ACC112 (cell line): ENCODE data around the gene WNT8A.
A peak's percentile ranks its signal among the peaks of the same experiment; 100 is the strongest.

ENCODE experiments used
- H2AFZ ChIP-seq: fragments of 200-600 bp; sonication (generic); one replicate; pipeline ENCODE4 v1.6.0; 2017; ENCODE audit warnings: antibody characterized with exemption, low read length; ENCODE audit not compliant: unreplicated experiment
- H3K27ac ChIP-seq: fragments of 200-600 bp; sonication (generic); 2 replicates; pipeline ENCODE4 v1.5.1; 2014; ENCODE audit warnings: low read depth, mild to moderate bottlenecking, antibody characterized with exemption, low read length, moderate library complexity
- H3K27me3 ChIP-seq: fragments of 200-600 bp; sonication (generic); 2 replicates; pipeline ENCODE4 v1.6.1; 2014; ENCODE audit warnings: mild to moderate bottlenecking, antibody characterized with exemption, low read length, moderate library complexity, mixed read lengths; ENCODE audit not compliant: insufficient read depth
- H3K36me3 ChIP-seq: fragments of 200-600 bp; sonication (generic); 2 replicates; pipeline ENCODE4 v1.6.1; 2016; ENCODE audit warnings: mild to moderate bottlenecking, antibody characterized with exemption, low read length, moderate library complexity, mixed read lengths; ENCODE audit not compliant: insufficient read depth
- H3K4me1 ChIP-seq: fragments of 200-600 bp; sonication (generic); one replicate; pipeline ENCODE4 v1.6.1; 2016; ENCODE audit warnings: low read length, mixed read lengths; ENCODE audit not compliant: insufficient read depth, unreplicated experiment, control insufficient read depth
- H3K4me3 ChIP-seq: fragments of 200-600 bp; sonication (generic); 2 replicates; pipeline ENCODE4 v1.5.1; 2014; ENCODE audit warnings: mild to moderate bottlenecking, low read depth, low read length
- H3K79me2 ChIP-seq: fragments of 200-600 bp; sonication (generic); one replicate; pipeline ENCODE4 v1.6.0; 2016; ENCODE audit warnings: low read length; ENCODE audit not compliant: control insufficient read depth, unreplicated experiment, insufficient read depth

Gene WNT8A

GRCh38 chr5:138110266-138110963 lies 26.6 kb downstream of the WNT8A start:
- Histone ChIP-seq H2AFZ (no peak overlapping the region), H3K27me3 (no peaks in the 10 kb centered on the region), H3K27ac (no peak overlapping the region), H3K79me2 (no peaks in the 10 kb centered on the region), H3K36me3 (no peaks in the 10 kb centered on the region), H3K4me1 (peaks cover 7% of the 10 kb centered on the region), H3K4me3 (no peak overlapping the region)

GRCh38 chr5:138111181-138111580 lies 27.3 kb downstream of the WNT8A start:
- no peak overlapping the region for H3K27ac ChIP-seq
- H3K27me3 ChIP-seq = no peaks in the 10 kb centered on the region
- H3K79me2 ChIP-seq = no peaks in the 10 kb centered on the region
- no peaks in the 10 kb centered on the region for H3K36me3 ChIP-seq
- H3K4me3 ChIP-seq = no peak overlapping the region
- H3K4me1 ChIP-seq = peaks cover 7% of the 10 kb centered on the region
- H2AFZ ChIP-seq = no peak overlapping the region

GRCh38 chr5:138111937-138112336 lies 28.1 kb downstream of the WNT8A start:
- H3K27me3 ChIP-seq = no peaks in the 10 kb centered on the region
- H3K79me2 ChIP-seq = no peaks in the 10 kb centered on the region
- no peak overlapping the region for H3K4me3 ChIP-seq
- no peak overlapping the region for H3K27ac ChIP-seq
- no peak overlapping the region for H2AFZ ChIP-seq
- H3K36me3 ChIP-seq = no peaks in the 10 kb centered on the region
- peaks cover 7% of the 10 kb centered on the region for H3K4me1 ChIP-seq

DNA sequence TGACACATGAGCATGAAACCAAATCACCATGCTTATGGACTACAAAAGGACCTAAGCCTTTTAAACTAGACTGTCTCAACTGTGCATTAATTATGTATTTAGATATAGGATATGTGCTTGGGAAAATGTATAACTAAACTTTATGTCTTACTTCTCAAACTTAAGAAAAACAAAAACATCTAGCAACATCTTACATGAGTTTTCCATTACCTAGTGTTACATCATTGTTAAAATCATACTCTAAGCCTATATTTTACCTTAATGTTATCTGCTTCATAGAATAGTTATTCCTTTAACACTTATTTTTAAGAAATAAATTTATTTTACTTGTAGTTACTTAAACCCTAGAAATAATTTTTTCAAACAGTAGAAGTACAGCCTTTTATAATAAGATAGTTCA lies 31.4 kb downstream of the WNT8A start:
- no peaks in the 10 kb centered on the region for H3K79me2 ChIP-seq
- no peaks in the 10 kb centered on the region for H3K27me3 ChIP-seq
- H3K4me3 ChIP-seq = no peak overlapping the region
- no peak overlapping the region for H3K27ac ChIP-seq
- peaks cover 7% of the 10 kb centered on the region for H3K4me1 ChIP-seq
- H2AFZ ChIP-seq = no peak overlapping the region
- H3K36me3 ChIP-seq = no peaks in the 10 kb centered on the region

DNA sequence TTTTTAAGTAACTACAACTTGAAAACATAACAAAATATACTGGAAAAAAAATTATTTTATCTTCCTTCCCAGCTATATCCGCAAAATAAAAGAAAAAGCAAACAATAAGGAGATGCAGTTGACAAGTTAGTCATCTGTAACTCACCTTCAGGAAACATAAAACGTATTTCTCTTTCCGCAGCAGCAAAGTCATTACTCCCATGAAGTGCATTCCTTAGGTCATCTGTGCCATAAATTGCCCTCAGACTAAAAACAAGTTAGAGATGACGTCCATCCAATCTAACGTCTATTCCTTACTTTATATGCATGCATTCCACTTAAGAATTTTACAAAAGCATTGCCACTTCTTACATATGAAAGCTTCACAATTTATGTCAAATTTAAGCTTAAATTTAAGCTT lies 44.5 kb downstream of the WNT8A start:
- Histone ChIP-seq H3K36me3 (no peaks in the 10 kb centered on the region), H3K79me2 (no peaks in the 10 kb centered on the region), H3K27me3 (no peaks in the 10 kb centered on the region), H3K4me1 (no peaks in the 10 kb centered on the region), H2AFZ (no peak overlapping the region), H3K4me3 (no peak overlapping the region), H3K27ac (no peak overlapping the region)

- no peak overlapping the region for H3K27ac ChIP-seq
These were observed 45.5 kb downstream of the WNT8A start for GRCh38 chr5:138129347-138129746.

GRCh38 chr5:138132543-138132942 lies 48.7 kb downstream of the WNT8A start:
- H3K4me3 ChIP-seq = peak overlapping the region; percentile 48; the same call in 1 of the 2 replicates
- no peak overlapping the region for H3K27ac ChIP-seq
- no peaks in the 10 kb centered on the region for H3K27me3 ChIP-seq
- no peaks in the 10 kb centered on the region for H3K36me3 ChIP-seq
- H3K79me2 ChIP-seq = no peaks in the 10 kb centered on the region
- H3K4me1 ChIP-seq = no peaks in the 10 kb centered on the region
- H2AFZ ChIP-seq = no peak overlapping the region

More at GRCh38 chr5:138129347-138129746, 45.5 kb downstream of the WNT8A start:
- Histone ChIP-seq H3K4me1 (no peaks in the 10 kb centered on the region), H3K4me3 (no peak overlapping the region), H3K36me3 (no peaks in the 10 kb centered on the region), H3K79me2 (no peaks in the 10 kb centered on the region), H2AFZ (no peak overlapping the region), H3K27me3 (no peaks in the 10 kb centered on the region)

- no peaks in the 10 kb centered on the region for H3K79me2 ChIP-seq
- no peaks in the 10 kb centered on the region for H3K27me3 ChIP-seq
- H2AFZ ChIP-seq = peak within 1 kb of the TSS; percentile 85
- H3K4me1 ChIP-seq = no peaks in the 10 kb centered on the region
- H3K4me3 ChIP-seq = peak within 1 kb of the TSS; percentile 66
- no peaks in the 10 kb centered on the region for H3K36me3 ChIP-seq
- no peak within 1 kb of the TSS for H3K27ac ChIP-seq
These were observed 55.3 kb downstream of the WNT8A start, which contains the start of gene NME5 for GRCh38 chr5:138138949-138139780. TSS of gene NME5 (minus strand) at chr5:138139428. CDS start at chr5:138138780, 648 bp downstream.

DNA sequence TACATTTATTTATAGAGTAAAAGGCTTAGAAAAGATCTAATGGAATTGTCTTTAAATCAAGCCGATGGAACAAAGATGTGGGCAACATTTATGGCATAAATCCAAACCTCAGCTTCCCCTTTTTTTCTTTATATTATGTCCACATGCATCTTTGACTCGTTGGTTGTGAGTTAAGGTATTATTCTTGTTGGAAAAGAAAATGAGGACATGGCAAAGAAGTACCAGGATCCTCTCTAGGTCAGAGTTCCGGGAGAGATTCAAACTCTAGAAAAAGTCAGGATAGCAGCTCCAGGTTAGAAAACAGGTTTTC lies 55.9 kb downstream of the WNT8A start:
- no peak overlapping the region for H2AFZ ChIP-seq
- H3K27me3 ChIP-seq = no peaks in the 10 kb centered on the region
- no peak overlapping the region for H3K27ac ChIP-seq
- no peaks in the 10 kb centered on the region for H3K36me3 ChIP-seq
- no peaks in the 10 kb centered on the region for H3K79me2 ChIP-seq
- H3K4me3 ChIP-seq = no peak overlapping the region
- no peaks in the 10 kb centered on the region for H3K4me1 ChIP-seq

DNA sequence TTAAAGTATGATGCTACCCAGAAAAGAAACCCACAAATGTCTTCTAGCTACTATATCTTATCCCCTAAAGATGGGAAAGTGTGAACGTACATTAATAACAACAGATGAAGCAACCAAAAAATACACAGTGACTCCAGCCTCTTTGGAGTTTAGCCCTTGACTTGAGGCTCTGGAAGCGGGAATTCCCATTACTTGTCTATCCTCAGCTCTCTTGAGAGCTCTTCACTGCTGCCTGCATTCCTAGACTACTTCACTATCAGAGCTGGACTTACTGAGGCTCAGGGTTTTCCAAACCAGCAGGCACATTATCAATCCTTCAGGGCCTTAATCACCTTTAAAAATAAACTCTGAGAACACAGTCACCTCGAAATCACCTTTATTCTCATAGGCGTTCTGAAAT lies 56.4 kb downstream of the WNT8A start:
- Histone ChIP-seq H2AFZ (no peak overlapping the region), H3K4me1 (no peaks in the 10 kb centered on the region), H3K79me2 (no peaks in the 10 kb centered on the region), H3K36me3 (no peaks in the 10 kb centered on the region), H3K27ac (no peak overlapping the region), H3K27me3 (no peaks in the 10 kb centered on the region), H3K4me3 (no peak overlapping the region)
